GM06990 (cell line): ENCODE results near the gene PRKACG.

Experiments used
- DNase-seq: peaks from one replicate; pipeline ENCODE4 v3.0.0-alpha.2; 2011; ENCODE audit not compliant: insufficient read length; ENCODE audit errors: extremely low read depth
- H3K27me3 ChIP-seq: replicated peaks from 2 replicates; pipeline ENCODE4 v1.6.0; 2011; ENCODE audit warnings: low read length; ENCODE audit not compliant: control insufficient read depth, insufficient read depth
- H3K36me3 ChIP-seq: 2 replicates; pipeline ENCODE4 v1.5.1; 2011; ENCODE audit warnings: low read length; ENCODE audit not compliant: control insufficient read depth, insufficient read depth
- H3K4me3 ChIP-seq: replicated peaks from 2 replicates; pipeline ENCODE4 v1.5.1; 2011; ENCODE audit warnings: low read depth, mild to moderate bottlenecking, control low read depth, low read length
- CTCF ChIP-seq: IDR thresholded peaks from 2 replicates; pipeline ENCODE4 v1.5.1; 2011; ENCODE audit warnings: low read length, control low read depth, mild to moderate bottlenecking, inconsistent platforms; ENCODE audit not compliant: insufficient read depth, poor library complexity, severe bottlenecking

PRKACG gene

GRCh38 chr9:68999393-69000105 lies 14.4 kb downstream of the PRKACG start:
- DNase-seq = no peak
- H3K4me3 ChIP-seq = no peak overlapping the region
- TF ChIP-seq CTCF = peak; percentile 76
- no peaks in the 10 kb centered on the region for H3K27me3 ChIP-seq
- no peaks in the 10 kb centered on the region; the same call in 1 of the 2 replicates for H3K36me3 ChIP-seq

GRCh38 chr9:68998812-68999211 lies 15.1 kb downstream of the PRKACG start:
- TF ChIP-seq CTCF = no peak
- no peaks in the 10 kb centered on the region for H3K27me3 ChIP-seq
- no peaks in the 10 kb centered on the region; the same call in 1 of the 2 replicates for H3K36me3 ChIP-seq
- H3K4me3 ChIP-seq = no peak overlapping the region
- no peak for DNase-seq

GRCh38 chr9:68998385-68998784 lies 15.5 kb downstream of the PRKACG start:
- TF ChIP-seq CTCF = no peak
- H3K4me3 ChIP-seq = no peak overlapping the region
- H3K36me3 ChIP-seq = no peaks in the 10 kb centered on the region; the same call in 1 of the 2 replicates
- no peak for DNase-seq
- no peaks in the 10 kb centered on the region for H3K27me3 ChIP-seq

GRCh38 chr9:68997666-68998065 lies 16.2 kb downstream of the PRKACG start:
- Histone ChIP-seq H3K36me3 (no peaks in the 10 kb centered on the region; the same call in 1 of the 2 replicates), H3K4me3 (no peak overlapping the region), H3K27me3 (no peaks in the 10 kb centered on the region)
- no peak for DNase-seq
- TF ChIP-seq CTCF = no peak

- no peak for DNase-seq
These were observed 17.5 kb downstream of the PRKACG start for GRCh38 chr9:68996462-68996861.

More at GRCh38 chr9:68996462-68996861, 17.5 kb downstream of the PRKACG start:
- Histone ChIP-seq H3K4me3 (no peak overlapping the region), H3K36me3 (no peaks in the 10 kb centered on the region; the same call in 1 of the 2 replicates), H3K27me3 (no peaks in the 10 kb centered on the region)
- no peak for TF ChIP-seq CTCF
